HepG2 (cell line): ENCODE measurements around the gene CDK8. TPM values are rescaled to one million over a fixed set of nuclear protein-coding genes. Genes with fewer than 3 reads are reported as not detected.

ENCODE experiments used
- AGO1 ChIP-seq: fragments of 200-400 bp; formaldehyde crosslinking; IDR thresholded peaks from 2 replicates; pipeline ENCODE4 v1.6.1; 2017; ENCODE audit warnings: mild to moderate bottlenecking, low read depth, low read length, moderate library complexity; ENCODE audit not compliant: poor library complexity, severe bottlenecking
- BRCA1 ChIP-seq: sonication (generic); formaldehyde crosslinking; IDR thresholded peaks from 2 replicates; pipeline ENCODE4 v1.4.0; 2020; ENCODE audit warnings: missing genetic modification reagents
- DNMT1 ChIP-seq: sonication (generic); formaldehyde crosslinking; IDR thresholded peaks from 2 replicates; pipeline ENCODE4 v1.5.1; 2020; ENCODE audit warnings: mild to moderate bottlenecking, missing genetic modification reagents
- EEA1 ChIP-seq: sonication (generic); formaldehyde crosslinking; IDR thresholded peaks from 2 replicates; pipeline ENCODE4 v1.5.1; 2020; ENCODE audit warnings: mild to moderate bottlenecking, missing genetic modification reagents, borderline replicate concordance
- IKZF4 ChIP-seq: sonication (generic); formaldehyde crosslinking; IDR thresholded peaks from 2 replicates; pipeline ENCODE4 v1.5.1; 2020; ENCODE audit warnings: borderline replicate concordance, mild to moderate bottlenecking, low read depth, missing genetic modification reagents; ENCODE audit errors: not compliant biosample characterization
- MAZ ChIP-seq, 2 experiments: sonication (generic) in 1 of 2; formaldehyde crosslinking in 1 of 2; IDR thresholded peaks; 2 replicates each; pipeline versions ENCODE4 v1.5.0 to v1.6.1; 2012 to 2020; ENCODE audit warnings: low read depth in 2 of 2, mild to moderate bottlenecking in 2 of 2, borderline replicate concordance in 1 of 2, improper control_type of control experiment in 1 of 2, low read length in 1 of 2, missing genetic modification reagents in 1 of 2, moderate library complexity in 1 of 2
- NFATC3 ChIP-seq: sonication (generic); formaldehyde crosslinking; IDR thresholded peaks from 2 replicates; pipeline ENCODE4 v1.5.1; 2020; ENCODE audit warnings: mild to moderate bottlenecking, missing genetic modification reagents
- NFIB ChIP-seq: sonication (generic); formaldehyde crosslinking; IDR thresholded peaks from 2 replicates; pipeline ENCODE4 v1.9.0; 2021; ENCODE audit warnings: missing genetic modification reagents, mild to moderate bottlenecking, borderline replicate concordance
- NFKB2 ChIP-seq: sonication (generic); formaldehyde crosslinking; IDR thresholded peaks from 2 replicates; pipeline ENCODE4 v1.4.0; 2020; ENCODE audit warnings: missing genetic modification reagents, borderline replicate concordance
- NONO ChIP-seq, 2 experiments: fragments of 450-650 bp in 1 of 2; sonication (generic) in 1 of 2; formaldehyde crosslinking in 1 of 2; IDR thresholded peaks in 1 of 2; conservative IDR thresholded peaks in 1 of 2; 2 replicates each; pipeline versions ENCODE4 v1.6.1 to v1.8.0; 2017 to 2022; ENCODE audit warnings: mild to moderate bottlenecking in 1 of 2, missing genetic modification reagents in 1 of 2, moderate library complexity in 1 of 2
- RFXAP ChIP-seq: sonication (generic); formaldehyde crosslinking; IDR thresholded peaks from 2 replicates; pipeline ENCODE4 v1.4.0; 2020; ENCODE audit warnings: missing genetic modification reagents, borderline replicate concordance
- SMARCC2 ChIP-seq: fragments of 450-650 bp; IDR thresholded peaks from 2 replicates; pipeline ENCODE4 v1.6.1; 2017; ENCODE audit warnings: antibody characterized with exemption, mild to moderate bottlenecking
- TBX2 ChIP-seq: sonication (generic); formaldehyde crosslinking; IDR thresholded peaks from 2 replicates; pipeline ENCODE4 v1.5.0; 2020; ENCODE audit warnings: missing genetic modification reagents, mild to moderate bottlenecking, borderline replicate concordance
- ZFP62 ChIP-seq: sonication (generic); formaldehyde crosslinking; IDR thresholded peaks from 2 replicates; pipeline ENCODE4 v1.4.0; 2020; ENCODE audit warnings: missing genetic modification reagents
- ZKSCAN5 ChIP-seq: sonication (generic); formaldehyde crosslinking; IDR thresholded peaks from 2 replicates; pipeline ENCODE4 v1.5.1; 2020; ENCODE audit warnings: mild to moderate bottlenecking, missing genetic modification reagents
- ZNF225 ChIP-seq: sonication (generic); formaldehyde crosslinking; IDR thresholded peaks from 2 replicates; pipeline ENCODE4 v1.4.0; 2020; ENCODE audit warnings: mild to moderate bottlenecking, missing genetic modification reagents
- ZNF589 ChIP-seq: sonication (generic); formaldehyde crosslinking; conservative IDR thresholded peaks from 2 replicates; pipeline ENCODE4 v1.8.0; 2022; ENCODE audit warnings: mild to moderate bottlenecking, moderate library complexity, missing genetic modification reagents
- ZNF768 ChIP-seq: sonication (generic); formaldehyde crosslinking; IDR thresholded peaks from 2 replicates; pipeline ENCODE4 v1.4.0; 2020; ENCODE audit warnings: missing genetic modification reagents
- polyA plus RNA-seq, 8 experiments: library from polyadenylated mRNA; depleted of rRNA in 3 of 8; stranded (reverse) in 7 of 8; unstranded in 1 of 8; fragments of >200 nt; fragmentation: Illumina TruSeq in 4 of 8; extraction: Trizol in 4 of 8; gene quantifications; 2 replicates each; pipeline versions ENCODE4 v1.2.1 to v1.2.3, GENCODE V29; 2011 to 2016; ENCODE audit warnings: low read depth in 4 of 8, missing spikeins in 1 of 8, mixed read lengths in 1 of 8; ENCODE audit not compliant: insufficient read depth in 1 of 8
- total RNA-seq, 5 experiments: library from RNA; depleted of rRNA; stranded (reverse); fragments of >200 nt; fragmentation: Illumina TruSeq; extraction: Trizol; gene quantifications; 2 replicates each; pipeline ENCODE4 v1.2.3, GENCODE V29; 2016; ENCODE audit warnings: low read depth in 1 of 5
- TF ChIP-seq, protein P1 (sequence below): sonication (generic); formaldehyde crosslinking; IDR thresholded peaks from 2 replicates; pipeline ENCODE4 v1.4.0; 2020; ENCODE audit warnings: mild to moderate bottlenecking, missing genetic modification reagents
- TF ChIP-seq, protein P2 (sequence below): sonication (generic); formaldehyde crosslinking; IDR thresholded peaks from 2 replicates; pipeline ENCODE4 v1.5.0; 2020; ENCODE audit warnings: mild to moderate bottlenecking, missing genetic modification reagents, borderline replicate concordance

The CDK8 gene
- total and polyA plus RNA-seq, 2 of the 13 experiments (the other 11 are each of a cell fraction or from before 2014, with no cell fraction given), result 15.8 to 16.4 TPM

DNA sequence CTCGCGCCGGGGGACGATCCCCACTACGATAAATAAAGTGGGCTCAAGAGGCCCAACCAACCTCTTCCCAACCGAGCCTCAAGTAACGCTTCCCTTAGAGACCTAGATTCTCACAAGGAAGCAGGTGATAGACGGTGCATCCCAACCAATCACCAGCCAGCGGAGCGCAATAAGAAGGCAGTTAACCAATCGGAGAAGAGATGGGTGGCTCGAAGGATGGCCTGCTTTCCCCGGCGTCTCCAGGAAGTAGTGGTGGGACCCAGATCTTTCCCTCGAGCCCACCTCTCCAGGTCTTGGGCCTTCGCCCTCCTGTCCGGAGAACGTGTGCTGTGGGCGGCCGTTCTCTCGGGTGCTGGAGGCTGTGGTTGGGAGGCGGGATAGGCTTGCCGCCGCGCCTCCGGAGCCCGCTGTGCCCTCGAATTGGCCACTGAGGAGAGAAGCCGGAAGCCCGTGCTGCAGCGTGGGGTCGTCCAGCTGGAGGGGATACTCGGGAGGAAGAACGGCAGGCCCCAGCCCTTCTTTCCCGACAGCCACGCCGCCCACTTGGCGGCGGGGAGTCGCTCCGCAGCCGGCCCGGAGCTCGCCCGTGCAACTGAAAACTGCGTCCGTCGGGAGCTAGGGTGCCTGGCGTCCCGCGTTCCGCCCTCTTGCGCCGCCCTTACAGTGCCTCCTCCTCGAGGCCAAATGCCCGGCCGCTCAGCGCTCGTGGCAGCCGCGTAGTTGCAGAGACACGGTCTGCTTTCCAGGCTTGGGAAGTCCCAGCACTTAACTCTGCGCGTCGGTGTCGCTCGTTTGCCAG, 32.0 kb upstream of the CDK8 start, which contains the start of gene RNF6 (continued):
- TF ChIP-seq ZKSCAN5 (CRISPR knock-in tag) (no peak), ZFP62 (no peak), NFKB2 (peak; percentile 75; the same call in 1 of the 2 replicates), NFIB (no peak), NFATC3 (CRISPR knock-in tag) (peak; percentile 42; the same call in 1 of the 2 replicates), MAZ (IDR thresholded peaks at IDR 0.05; ENCODE audit: borderline replicate concordance, low read depth, low read length) (0 out of 2 replicates have a peak, but pooled peaks have one; percentile 29), MAZ (CRISPR knock-in tag; IDR thresholded peaks at IDR 0.05; ENCODE audit: low read depth) (0 out of 2 replicates have a peak, but pooled peaks have one; percentile 67), IKZF4 (CRISPR knock-in tag) (peak; percentile 41), EEA1 (peak; percentile 54), BRCA1 (CRISPR knock-in tag) (no peak), SMARCC2 (no peak), ZNF589 (CRISPR knock-in tag) (peak; percentile 76; the same call in 1 of the 2 replicates), ZNF768 (CRISPR knock-in tag) (peak; percentile 88), AGO1 (peak; percentile 53), RFXAP (CRISPR knock-in tag) (peak; percentile 88), ZNF225 (peak; percentile 37; the same call in 1 of the 2 replicates), TBX2 (CRISPR knock-in tag) (peak; percentile 68), DNMT1 (CRISPR knock-in tag) (no peak), NONO (IDR thresholded peaks at IDR 0.05) (no peak), NONO (CRISPR knock-in tag; conservative IDR thresholded peaks at IDR 0.05) (peak; percentile 90)
- TF ChIP-seq, protein P1, sequence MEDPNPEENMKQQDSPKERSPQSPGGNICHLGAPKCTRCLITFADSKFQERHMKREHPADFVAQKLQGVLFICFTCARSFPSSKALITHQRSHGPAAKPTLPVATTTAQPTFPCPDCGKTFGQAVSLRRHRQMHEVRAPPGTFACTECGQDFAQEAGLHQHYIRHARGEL, result peak; percentile 21; the same call in 1 of the 2 replicates
- TF ChIP-seq, protein P2, sequence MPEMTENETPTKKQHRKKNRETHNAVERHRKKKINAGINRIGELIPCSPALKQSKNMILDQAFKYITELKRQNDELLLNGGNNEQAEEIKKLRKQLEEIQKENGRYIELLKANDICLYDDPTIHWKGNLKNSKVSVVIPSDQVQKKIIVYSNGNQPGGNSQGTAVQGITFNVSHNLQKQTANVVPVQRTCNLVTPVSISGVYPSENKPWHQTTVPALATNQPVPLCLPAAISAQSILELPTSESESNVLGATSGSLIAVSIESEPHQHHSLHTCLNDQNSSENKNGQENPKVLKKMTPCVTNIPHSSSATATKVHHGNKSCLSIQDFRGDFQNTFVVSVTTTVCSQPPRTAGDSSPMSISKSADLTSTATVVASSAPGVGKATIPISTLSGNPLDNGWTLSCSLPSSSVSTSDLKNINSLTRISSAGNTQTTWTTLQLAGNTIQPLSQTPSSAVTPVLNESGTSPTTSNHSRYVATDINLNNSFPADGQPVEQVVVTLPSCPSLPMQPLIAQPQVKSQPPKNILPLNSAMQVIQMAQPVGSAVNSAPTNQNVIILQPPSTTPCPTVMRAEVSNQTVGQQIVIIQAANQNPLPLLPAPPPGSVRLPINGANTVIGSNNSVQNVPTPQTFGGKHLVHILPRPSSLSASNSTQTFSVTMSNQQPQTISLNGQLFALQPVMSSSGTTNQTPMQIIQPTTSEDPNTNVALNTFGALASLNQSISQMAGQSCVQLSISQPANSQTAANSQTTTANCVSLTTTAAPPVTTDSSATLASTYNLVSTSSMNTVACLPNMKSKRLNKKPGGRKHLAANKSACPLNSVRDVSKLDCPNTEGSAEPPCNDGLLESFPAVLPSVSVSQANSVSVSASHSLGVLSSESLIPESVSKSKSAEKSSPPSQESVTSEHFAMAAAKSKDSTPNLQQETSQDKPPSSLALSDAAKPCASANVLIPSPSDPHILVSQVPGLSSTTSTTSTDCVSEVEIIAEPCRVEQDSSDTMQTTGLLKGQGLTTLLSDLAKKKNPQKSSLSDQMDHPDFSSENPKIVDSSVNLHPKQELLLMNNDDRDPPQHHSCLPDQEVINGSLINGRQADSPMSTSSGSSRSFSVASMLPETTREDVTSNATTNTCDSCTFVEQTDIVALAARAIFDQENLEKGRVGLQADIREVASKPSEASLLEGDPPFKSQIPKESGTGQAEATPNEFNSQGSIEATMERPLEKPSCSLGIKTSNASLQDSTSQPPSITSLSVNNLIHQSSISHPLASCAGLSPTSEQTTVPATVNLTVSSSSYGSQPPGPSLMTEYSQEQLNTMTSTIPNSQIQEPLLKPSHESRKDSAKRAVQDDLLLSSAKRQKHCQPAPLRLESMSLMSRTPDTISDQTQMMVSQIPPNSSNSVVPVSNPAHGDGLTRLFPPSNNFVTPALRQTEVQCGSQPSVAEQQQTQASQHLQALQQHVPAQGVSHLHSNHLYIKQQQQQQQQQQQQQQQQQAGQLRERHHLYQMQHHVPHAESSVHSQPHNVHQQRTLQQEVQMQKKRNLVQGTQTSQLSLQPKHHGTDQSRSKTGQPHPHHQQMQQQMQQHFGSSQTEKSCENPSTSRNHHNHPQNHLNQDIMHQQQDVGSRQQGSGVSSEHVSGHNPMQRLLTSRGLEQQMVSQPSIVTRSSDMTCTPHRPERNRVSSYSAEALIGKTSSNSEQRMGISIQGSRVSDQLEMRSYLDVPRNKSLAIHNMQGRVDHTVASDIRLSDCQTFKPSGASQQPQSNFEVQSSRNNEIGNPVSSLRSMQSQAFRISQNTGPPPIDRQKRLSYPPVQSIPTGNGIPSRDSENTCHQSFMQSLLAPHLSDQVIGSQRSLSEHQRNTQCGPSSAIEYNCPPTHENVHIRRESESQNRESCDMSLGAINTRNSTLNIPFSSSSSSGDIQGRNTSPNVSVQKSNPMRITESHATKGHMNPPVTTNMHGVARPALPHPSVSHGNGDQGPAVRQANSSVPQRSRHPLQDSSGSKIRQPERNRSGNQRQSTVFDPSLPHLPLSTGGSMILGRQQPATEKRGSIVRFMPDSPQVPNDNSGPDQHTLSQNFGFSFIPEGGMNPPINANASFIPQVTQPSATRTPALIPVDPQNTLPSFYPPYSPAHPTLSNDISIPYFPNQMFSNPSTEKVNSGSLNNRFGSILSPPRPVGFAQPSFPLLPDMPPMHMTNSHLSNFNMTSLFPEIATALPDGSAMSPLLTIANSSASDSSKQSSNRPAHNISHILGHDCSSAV (CRISPR knock-in tag), result 0 out of 2 replicates have a peak, but pooled peaks have one; percentile 58
